Adrenal gland (tissue), 12 donors: ENCODE data around the gene SYNM. TPM values are rescaled to one million over a fixed set of nuclear protein-coding genes. Genes with fewer than 3 reads are reported as not detected.
A peak's percentile ranks its signal among the peaks of the same experiment; 100 is the strongest.

Source experiments
- DNase-seq, 7 donors: peaks; one replicate each; pipeline ENCODE4 v3.0.0-alpha.2; 2019 to 2020
- H3K27ac ChIP-seq, 5 donors: fragments of 200-600 bp; sonication (generic) in 4 of 5; 1 replicate in 3 of 5; 2 replicates in 2 of 5; pipeline versions ENCODE4 v1.5.1 to v1.8.0; 2016 to 2020; ENCODE audit warnings: mild to moderate bottlenecking in 1 of 5
- H3K27me3 ChIP-seq: fragments of 200-600 bp; 2 replicates; pipeline ENCODE4 v1.8.0; 2021
- H3K36me3 ChIP-seq, 2 donors: fragments of 200-600 bp; replicated peaks in 1 of 2; 1 replicate in 1 of 2; 2 replicates in 1 of 2; pipeline versions ENCODE4 v1.5.1 to v1.8.0; 2018 to 2022
- H3K4me1 ChIP-seq, 2 donors: fragments of 200-600 bp; replicated peaks in 1 of 2; 1 replicate in 1 of 2; 2 replicates in 1 of 2; pipeline versions ENCODE4 v1.5.1 to v1.8.0; 2018 to 2021
- H3K4me3 ChIP-seq, 4 donors: fragments of 200-600 bp; sonication (generic) in 3 of 4; one replicate each; pipeline ENCODE4 v1.5.1; 2016 to 2018
- H3K9me3 ChIP-seq, 3 donors: fragments of 200-600 bp; sonication (generic) in 1 of 3; replicated peaks in 1 of 3; 1 replicate in 2 of 3; 2 replicates in 1 of 3; pipeline versions ENCODE4 v1.5.1 to v1.8.0; 2016 to 2021
- CTCF ChIP-seq, 6 experiments: fragments of 450-650 bp in 4 of 6; fragments of 200-600 bp in 2 of 6; sonication (generic) in 1 of 6; IDR thresholded peaks; 1 replicate in 5 of 6; 2 replicates in 1 of 6; pipeline versions ENCODE4 v1.5.1 to v1.8.0; 2016 to 2021; ENCODE audit warnings: antibody characterized with exemption in 6 of 6, mild to moderate bottlenecking in 2 of 6, moderate library complexity in 1 of 6
- POLR2A ChIP-seq, 2 donors: fragments of 450-650 bp; IDR thresholded peaks; one replicate each; pipeline ENCODE4 v1.6.1; 2017; ENCODE audit warnings: antibody characterized with exemption in 2 of 2, mild to moderate bottlenecking in 2 of 2, moderate library complexity in 1 of 2
- WGBS, 4 donors: extraction: QIAGEN DNeasy Blood & Tissue Kit in 2 of 4; methylation state at CpG; one replicate each; pipeline versions ENCODE4 v1.1.5 to v1.1.7; 2013 to 2017; 5-methylcytosine and 5-hydroxymethylcytosine counted together
- intact Hi-C, 2 donors: fragments of 100-400 bp; cut with DNase I; formaldehyde crosslinking; loops; one replicate each; pipeline versions ENCODE4 v1.14.1 to v1.15.0; 2022 to 2023
- polyA plus RNA-seq, 3 donors: library from polyadenylated mRNA; stranded (reverse); fragments of 200-250 nt in 2 of 3; fragments of 350-450 nt in 1 of 3; fragmentation: Illumina TruSeq in 1 of 3; extraction: RNeasy Lipid Tissue Mini Kit (QIAGEN cat#74804) in 1 of 3; gene quantifications; one replicate each; pipeline ENCODE4 v1.2.3, GENCODE V29; 2013 to 2014
- total RNA-seq, 9 donors: library from RNA; depleted of rRNA in 4 of 9; stranded (reverse); fragments of >200 nt in 4 of 9; fragments of 120-200 nt in 1 of 9; fragmentation: NEBNext Ultra II Directional in 1 of 9; extraction: Animal tissue kit (Norgen Biotek cat#: 25700) in 1 of 9; gene quantifications; one replicate each; pipeline versions ENCODE4 v1.1.0 to v1.2.4, GENCODE V29; 2013 to 2023
- donor health status: healthy with polysubstance abuse.
- donor health status: Bipolar disorder and iron deficiency.
- donor health status: DM: yes; HTN: yes; CAD: no.
- donor health status: DM: no; HTN: no; CAD: no.
- donor health status: DM: no; HTN: no; CAD: no.
- donor health status: DM: yes; HTN: yes; CAD: no.

Gene SYNM
- total and polyA plus RNA-seq, 12 donors = 9.3 to 44.6 (median 33.2) TPM

- DNase-seq = peak in 1 of 7 donors; percentile 44
- no peak overlapping the region for H3K4me3 ChIP-seq
- 77 to 94% (median 83%) methylated on average over 6 of the region's 6 CpGs for WGBS, 4 donors
- no peaks in the 10 kb centered on the region for H3K27me3 ChIP-seq
- H3K4me1 ChIP-seq = no peaks in the 10 kb centered on the region
- H3K27ac ChIP-seq = no peak overlapping the region
- intact Hi-C loops = no loop called here
- H3K9me3 ChIP-seq = no peaks in the 10 kb centered on the region
- TF ChIP-seq POLR2A (IDR thresholded peaks at IDR 0.05) (no peak), CTCF (IDR thresholded peaks at IDR 0.05) (no peak)
- H3K36me3 ChIP-seq = peaks cover 0 to 16% of the 10 kb centered on the region in 2 donors
Measured at GRCh38 chr15:99153026-99153535, 48.2 kb downstream of the SYNM start.

- 72 to 79% (median 74%) methylated on average over 2 of the region's 2 CpGs for WGBS, 4 donors
Measured at GRCh38 chr15:99154271-99154670, 49.4 kb downstream of the SYNM start.

GRCh38 chr15:99155961-99156443 is 51.1 kb downstream of the SYNM start:
- no peak for TF ChIP-seq CTCF (IDR thresholded peaks at IDR 0.05)
- TF ChIP-seq POLR2A (IDR thresholded peaks at IDR 0.05) = no peak
- WGBS, 4 donors = 81 to 85% (median 84%) methylated on average over 9 of the region's 9 CpGs
- Histone ChIP-seq H3K36me3 (peaks cover 0 to 10% of the 10 kb centered on the region in 2 donors), H3K4me3 (no peak overlapping the region), H3K4me1 (no peaks in the 10 kb centered on the region), H3K9me3 (no peaks in the 10 kb centered on the region), H3K27ac (no peak overlapping the region), H3K27me3 (no peaks in the 10 kb centered on the region)
- no peak for DNase-seq
- intact Hi-C loops = no loop called here

More at GRCh38 chr15:99154271-99154670, 49.4 kb downstream of the SYNM start:
- no peaks in the 10 kb centered on the region for H3K9me3 ChIP-seq
- H3K4me1 ChIP-seq = no peaks in the 10 kb centered on the region
- no peak for DNase-seq
- intact Hi-C loops = no loop called here
- H3K27ac ChIP-seq = no peak overlapping the region
- peaks cover 0 to 16% of the 10 kb centered on the region in 2 donors for H3K36me3 ChIP-seq
- H3K4me3 ChIP-seq = no peak overlapping the region
- H3K27me3 ChIP-seq = no peaks in the 10 kb centered on the region
- no peak for TF ChIP-seq POLR2A (IDR thresholded peaks at IDR 0.05)
- TF ChIP-seq CTCF (IDR thresholded peaks at IDR 0.05) = no peak

GRCh38 chr15:99157456-99157855 is 52.6 kb downstream of the SYNM start:
- peaks cover 0 to 16% of the 10 kb centered on the region in 2 donors for H3K36me3 ChIP-seq
- intact Hi-C loops = no loop called here

More at GRCh38 chr15:99157456-99157855, 52.6 kb downstream of the SYNM start:
- no peak for DNase-seq
- Histone ChIP-seq H3K27ac (no peak overlapping the region), H3K27me3 (no peaks in the 10 kb centered on the region), H3K4me3 (no peak overlapping the region), H3K4me1 (no peaks in the 10 kb centered on the region), H3K9me3 (no peaks in the 10 kb centered on the region)
- TF ChIP-seq CTCF (IDR thresholded peaks at IDR 0.05) = no peak
- no peak for TF ChIP-seq POLR2A (IDR thresholded peaks at IDR 0.05)
- 67 to 76% (median 73%) methylated on average over 3 of the region's 3 CpGs for WGBS, 4 donors
